Adipocyte (in vitro differentiated cells): ENCODE measurements around the gene PSMD1.
A peak's percentile ranks its signal among the peaks of the same experiment; 100 is the strongest.
"Not testable (repeated sequence)": the region's sequence is repeated elsewhere in the genome, so short reads cannot be mapped to it uniquely, and the experiment has no call there.

ENCODE experiments used
- DNase-seq: peaks from one replicate; pipeline ENCODE4 v3.0.0-alpha.2; 2015; ENCODE audit warnings: low read depth
- H3K27me3 ChIP-seq: replicated peaks from 2 replicates; pipeline ENCODE4 v1.7.0; 2013; ENCODE audit warnings: mild to moderate bottlenecking, low read length, moderate library complexity; ENCODE audit not compliant: control insufficient read depth, insufficient read depth
- H3K36me3 ChIP-seq: 2 replicates; pipeline ENCODE4 v1.7.0; 2013; ENCODE audit warnings: low read length, mild to moderate bottlenecking, moderate library complexity; ENCODE audit not compliant: control insufficient read depth, insufficient read depth, severe bottlenecking
- H3K4me1 ChIP-seq: 2 replicates; pipeline ENCODE4 v1.7.0; 2013; ENCODE audit warnings: mild to moderate bottlenecking, low read length, moderate library complexity; ENCODE audit not compliant: control insufficient read depth, insufficient read depth
- H3K4me3 ChIP-seq: 2 replicates; pipeline ENCODE4 v1.7.0; 2013; ENCODE audit warnings: mild to moderate bottlenecking, low read length, moderate library complexity
- H3K9ac ChIP-seq: 2 replicates; pipeline ENCODE4 v1.7.0; 2013; ENCODE audit warnings: mild to moderate bottlenecking, low read length, moderate library complexity
- H3K9me3 ChIP-seq: 2 replicates; pipeline ENCODE4 v1.7.0; 2013; ENCODE audit warnings: mild to moderate bottlenecking, low read length, moderate library complexity; ENCODE audit not compliant: control insufficient read depth

Gene PSMD1

DNA sequence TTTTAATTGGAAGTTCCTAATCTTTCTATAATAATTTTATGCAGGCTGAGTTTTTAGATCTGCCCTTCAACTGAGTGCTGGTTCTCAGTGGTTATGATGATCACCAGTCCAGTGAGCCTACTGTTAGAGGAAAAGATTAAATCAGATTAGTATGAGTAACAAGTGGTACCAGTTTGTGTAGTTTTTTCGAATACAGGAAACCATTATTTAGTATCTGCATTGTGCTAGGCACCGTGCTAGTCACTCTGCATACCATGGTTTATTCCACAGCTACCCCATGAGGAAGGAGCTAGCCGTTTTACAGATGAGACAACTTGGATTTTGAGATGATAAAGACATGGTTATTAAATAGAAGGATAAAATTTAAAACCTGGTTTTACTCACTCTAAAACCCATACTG lies 6.1 kb downstream of the PSMD1 start:
- Histone ChIP-seq H3K4me3 (no peak overlapping the region), H3K9me3 (no peaks in the 10 kb centered on the region), H3K36me3 (peaks cover 66% of the 10 kb centered on the region), H3K4me1 (peaks cover 31% of the 10 kb centered on the region), H3K27me3 (no peaks in the 10 kb centered on the region), H3K9ac (no peak overlapping the region)
- DNase-seq: no peak

DNA sequence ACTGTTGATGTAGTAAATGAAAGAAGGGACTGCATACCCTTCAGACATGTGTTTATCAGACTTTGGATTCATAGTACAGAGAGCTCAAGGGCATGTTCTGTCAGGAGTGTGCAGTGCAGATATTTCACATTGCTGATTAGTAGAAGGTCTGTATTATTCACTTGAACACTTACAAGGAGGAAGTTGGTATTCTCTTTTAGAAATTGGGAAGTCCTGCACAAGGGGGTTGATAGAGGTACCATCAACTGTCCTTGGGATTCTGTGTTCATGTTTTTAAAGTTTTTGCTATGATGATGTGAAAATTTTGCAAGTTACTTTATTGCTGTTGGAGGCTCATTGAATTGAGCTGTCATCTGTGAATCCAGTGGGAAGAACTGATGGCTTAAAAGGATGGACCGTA lies 6.7 kb downstream of the PSMD1 start:
- peaks cover 28% of the 10 kb centered on the region for H3K4me1 ChIP-seq
- DNase-seq: no peak
- H3K9ac ChIP-seq: no peak overlapping the region
- no peaks in the 10 kb centered on the region for H3K9me3 ChIP-seq
- peaks cover 72% of the 10 kb centered on the region for H3K36me3 ChIP-seq
- H3K27me3 ChIP-seq: no peaks in the 10 kb centered on the region
- no peak overlapping the region for H3K4me3 ChIP-seq

DNA sequence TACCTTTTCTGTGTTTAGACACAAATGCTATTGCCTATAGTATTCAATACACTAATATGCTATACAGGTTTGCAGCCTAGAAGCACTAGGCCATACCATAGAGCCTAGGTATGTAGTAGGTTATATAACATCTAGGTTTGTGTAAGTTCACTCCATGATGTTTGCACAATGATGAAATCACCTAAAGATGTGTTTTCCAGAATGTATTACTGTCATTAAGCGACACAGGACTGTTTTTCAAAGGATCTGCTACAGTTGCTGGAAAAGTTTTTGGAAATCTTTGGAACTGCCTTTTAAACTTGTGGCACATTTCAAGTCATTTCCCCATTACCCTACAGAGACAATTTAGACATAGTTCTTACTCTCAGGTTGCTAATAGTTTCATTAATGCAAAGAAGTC lies 9.3 kb downstream of the PSMD1 start:
- no peak for DNase-seq
- Histone ChIP-seq H3K36me3 (peaks cover 94% of the 10 kb centered on the region), H3K9ac (no peak overlapping the region), H3K27me3 (no peaks in the 10 kb centered on the region), H3K4me3 (no peak overlapping the region), H3K9me3 (no peaks in the 10 kb centered on the region), H3K4me1 (peaks cover 18% of the 10 kb centered on the region)

DNA sequence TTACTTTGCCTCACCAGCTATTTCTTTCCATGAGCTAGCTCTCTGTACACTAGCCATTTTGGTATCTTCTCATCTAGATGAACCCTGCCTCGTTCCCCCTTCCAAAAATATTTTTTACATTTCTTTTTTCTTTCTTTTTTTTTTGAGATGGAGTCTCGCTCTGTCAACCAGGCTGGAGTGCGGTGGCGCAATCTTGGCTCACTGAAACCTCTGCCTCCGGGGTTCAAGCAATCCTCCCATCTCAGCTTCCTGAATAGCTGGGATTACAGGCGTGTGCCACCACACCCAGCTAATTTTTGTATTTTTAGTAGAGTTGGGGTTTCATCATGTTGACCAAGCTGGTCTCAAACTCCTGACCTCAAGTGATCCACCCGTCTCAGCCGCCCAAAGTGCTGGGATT lies 10.9 kb downstream of the PSMD1 start:
- not testable (repeated sequence) for H3K27me3 ChIP-seq, H3K9ac ChIP-seq, H3K9me3 ChIP-seq, DNase-seq, H3K4me3 ChIP-seq
- peaks cover 18% of the 10 kb centered on the region for H3K4me1 ChIP-seq
- peaks cover 97% of the 10 kb centered on the region for H3K36me3 ChIP-seq

DNA sequence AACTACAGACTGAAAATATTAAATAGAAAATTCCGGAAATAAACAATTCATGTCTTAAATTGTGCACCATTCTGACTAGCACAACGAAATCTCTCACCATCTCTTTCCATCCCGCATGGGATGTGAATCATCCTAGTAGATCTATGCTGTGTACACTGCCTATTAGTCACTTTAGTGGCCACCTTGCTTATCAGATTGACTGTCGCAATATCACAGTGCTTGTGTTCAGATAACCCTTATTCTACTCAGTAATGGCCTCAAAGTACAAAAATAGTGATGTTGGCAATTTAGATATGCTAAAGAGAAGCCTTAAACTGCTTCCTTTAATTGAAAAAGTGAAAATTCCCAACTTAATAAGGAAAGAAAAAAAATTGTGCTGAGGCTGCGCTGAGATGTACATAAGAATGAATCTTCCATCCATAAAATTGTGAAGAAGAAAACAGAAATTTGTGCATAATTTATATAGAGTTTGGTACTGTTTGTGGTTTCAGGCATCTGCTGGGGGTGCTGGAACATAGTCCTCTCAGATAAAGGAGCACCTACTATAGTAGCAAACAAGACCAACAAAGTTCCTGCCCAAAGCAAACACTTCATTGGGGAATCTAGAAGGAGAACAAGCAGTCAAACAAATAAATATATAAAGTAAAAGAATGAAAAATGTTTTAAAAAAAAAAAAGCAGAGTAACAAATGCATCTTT lies 12.0 kb downstream of the PSMD1 start:
- H3K4me3 ChIP-seq: no peak overlapping the region
- DNase-seq: peak; percentile 4
- H3K27me3 ChIP-seq: no peaks in the 10 kb centered on the region

DNA sequence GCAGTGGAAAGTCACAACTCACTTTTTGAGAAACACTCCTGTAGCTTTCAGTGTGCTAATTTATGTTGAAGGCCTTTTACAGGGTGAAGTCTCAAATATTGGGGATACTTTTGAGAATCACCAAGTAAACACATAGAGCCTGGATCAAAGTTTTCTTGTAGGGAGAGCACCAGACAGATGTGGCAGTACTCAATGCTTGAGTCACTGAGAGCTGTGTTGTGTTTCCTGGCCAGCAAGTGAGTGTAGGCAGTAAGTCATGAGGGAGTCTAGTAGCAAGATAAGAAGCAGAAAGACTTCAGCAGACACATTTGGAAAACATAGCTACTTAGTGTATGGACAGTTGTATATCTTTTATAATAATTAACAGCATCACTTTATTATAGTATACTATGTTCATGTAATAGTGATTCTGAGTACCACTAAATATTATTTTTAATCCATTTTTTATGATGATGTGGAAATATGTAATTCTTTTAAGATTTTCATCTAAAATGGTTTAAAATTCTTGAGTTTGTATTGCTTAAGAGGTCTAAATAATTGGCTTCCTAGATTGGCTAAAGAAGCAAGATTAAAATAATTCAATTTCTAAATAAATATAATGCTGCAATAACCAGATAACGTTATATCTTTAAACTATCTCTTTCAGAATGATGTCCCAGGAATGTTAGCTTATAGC lies 12.8 kb downstream of the PSMD1 start:
- Histone ChIP-seq H3K27me3 (no peaks in the 10 kb centered on the region), H3K4me1 (peaks cover 18% of the 10 kb centered on the region), H3K9me3 (no peaks in the 10 kb centered on the region), H3K4me3 (no peak overlapping the region), H3K9ac (no peak overlapping the region), H3K36me3 (peaks cover 95% of the 10 kb centered on the region)
- DNase-seq: peak; percentile 16

More for the DNA sequence above, 12.0 kb downstream of the PSMD1 start:
- H3K4me1 ChIP-seq: peaks cover 18% of the 10 kb centered on the region
- no peaks in the 10 kb centered on the region for H3K9me3 ChIP-seq
- peaks cover 97% of the 10 kb centered on the region for H3K36me3 ChIP-seq
- H3K9ac ChIP-seq: no peak overlapping the region

DNA sequence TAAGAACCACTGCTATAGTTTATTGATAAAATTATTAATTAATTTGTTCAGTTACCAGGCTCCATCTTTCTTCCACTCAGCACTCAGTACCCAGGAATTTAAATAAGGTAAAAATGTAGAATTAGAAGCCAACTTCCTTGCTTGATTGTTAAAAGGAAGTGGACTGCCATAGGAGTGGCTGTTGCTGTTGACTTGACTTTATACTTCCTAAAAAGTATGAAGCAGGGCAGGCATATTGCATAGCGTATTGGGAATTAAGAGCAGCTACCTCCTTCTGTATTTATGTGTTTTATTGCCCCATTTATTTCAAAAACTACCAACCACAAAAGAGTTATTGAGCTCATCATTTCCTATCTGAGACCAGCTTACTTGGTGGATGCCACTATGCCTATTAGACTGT lies 27.9 kb downstream of the PSMD1 start:
- Histone ChIP-seq H3K9ac (no peak overlapping the region), H3K27me3 (no peaks in the 10 kb centered on the region), H3K4me3 (no peak overlapping the region), H3K4me1 (no peaks in the 10 kb centered on the region), H3K9me3 (no peaks in the 10 kb centered on the region), H3K36me3 (peaks cover 98% of the 10 kb centered on the region)
- no peak for DNase-seq

DNA sequence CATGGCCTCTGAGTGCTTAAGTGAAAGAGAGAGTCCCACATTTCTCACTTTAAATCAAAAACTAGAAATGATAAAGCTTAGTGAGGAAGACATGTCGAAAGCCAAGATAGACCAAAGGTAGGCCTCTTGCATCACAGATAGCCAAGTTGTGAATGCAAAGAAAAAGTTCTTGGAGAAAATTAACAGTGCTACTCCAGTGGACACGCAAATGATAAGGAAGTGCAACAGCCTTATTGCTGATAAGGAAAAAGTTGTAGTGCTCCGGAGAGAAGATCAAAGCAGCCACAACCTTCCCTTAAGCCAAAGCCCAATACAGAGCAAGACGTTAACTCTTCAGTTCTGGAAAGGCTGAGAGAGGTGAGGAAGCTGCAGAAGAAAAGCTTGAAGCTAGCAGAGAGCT lies 32.1 kb downstream of the PSMD1 start:
- Histone ChIP-seq H3K9me3 (no peaks in the 10 kb centered on the region), H3K4me3 (no peak overlapping the region), H3K36me3 (peaks cover 96% of the 10 kb centered on the region), H3K4me1 (no peaks in the 10 kb centered on the region), H3K9ac (no peak overlapping the region), H3K27me3 (no peaks in the 10 kb centered on the region)
- no peak for DNase-seq

DNA sequence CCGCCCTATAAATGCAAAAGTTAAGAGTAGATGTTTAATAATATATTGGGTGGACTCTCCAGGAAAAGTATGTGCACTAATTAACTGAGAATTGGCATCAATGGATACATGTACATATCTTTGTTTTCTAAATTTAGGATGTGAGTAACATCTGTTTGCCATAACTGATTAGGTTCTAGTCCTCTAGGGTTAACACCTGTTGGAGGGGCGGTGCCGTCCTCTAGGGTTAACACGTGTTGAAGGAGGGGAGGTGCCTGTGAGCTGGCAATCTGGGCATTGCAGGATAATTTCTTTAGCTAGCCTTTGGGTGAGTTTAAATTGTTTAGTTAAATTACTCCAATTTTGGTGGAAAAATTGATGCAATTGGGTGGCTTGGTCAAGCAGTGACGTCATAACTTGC lies 37.3 kb downstream of the PSMD1 start:
- no peak overlapping the region for H3K4me3 ChIP-seq
- H3K36me3 ChIP-seq: peaks cover 83% of the 10 kb centered on the region
- DNase-seq: no peak
- H3K9ac ChIP-seq: no peak overlapping the region
- H3K9me3 ChIP-seq: no peaks in the 10 kb centered on the region
- no peaks in the 10 kb centered on the region for H3K27me3 ChIP-seq
- no peaks in the 10 kb centered on the region for H3K4me1 ChIP-seq

DNA sequence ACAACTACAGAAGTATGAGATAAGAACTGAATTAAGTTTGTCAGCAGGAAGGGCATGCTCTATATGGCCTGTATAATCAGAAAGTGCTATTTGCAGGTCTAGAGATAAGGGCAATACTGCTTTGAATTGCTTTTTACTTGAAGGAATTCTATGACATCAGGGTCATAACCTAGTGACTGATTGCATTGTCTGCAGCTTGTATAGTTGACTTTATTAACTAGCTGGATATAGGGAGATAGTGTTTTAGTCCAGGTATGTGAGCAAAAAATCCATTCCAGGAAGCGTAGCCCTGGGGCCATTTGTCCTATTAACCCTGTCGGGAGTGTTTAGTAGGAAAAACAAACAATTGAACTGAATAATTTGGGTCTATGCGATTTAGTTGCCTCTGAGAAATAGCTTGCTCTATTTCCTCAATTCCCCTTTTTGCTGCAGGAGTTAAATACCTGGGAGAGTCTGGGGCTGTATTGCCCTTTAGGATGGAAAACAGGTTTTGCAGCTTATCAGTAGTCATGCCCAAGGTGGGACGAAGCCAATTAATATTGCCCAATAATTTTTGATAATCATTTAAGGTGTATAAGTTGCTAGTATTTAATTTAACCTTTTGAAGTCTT lies 38.2 kb downstream of the PSMD1 start:
- no peak for DNase-seq
- H3K9me3 ChIP-seq: no peaks in the 10 kb centered on the region
- no peak overlapping the region for H3K4me3 ChIP-seq
- no peak overlapping the region for H3K9ac ChIP-seq
- H3K27me3 ChIP-seq: no peaks in the 10 kb centered on the region
- no peaks in the 10 kb centered on the region for H3K4me1 ChIP-seq
- peaks cover 83% of the 10 kb centered on the region for H3K36me3 ChIP-seq

DNA sequence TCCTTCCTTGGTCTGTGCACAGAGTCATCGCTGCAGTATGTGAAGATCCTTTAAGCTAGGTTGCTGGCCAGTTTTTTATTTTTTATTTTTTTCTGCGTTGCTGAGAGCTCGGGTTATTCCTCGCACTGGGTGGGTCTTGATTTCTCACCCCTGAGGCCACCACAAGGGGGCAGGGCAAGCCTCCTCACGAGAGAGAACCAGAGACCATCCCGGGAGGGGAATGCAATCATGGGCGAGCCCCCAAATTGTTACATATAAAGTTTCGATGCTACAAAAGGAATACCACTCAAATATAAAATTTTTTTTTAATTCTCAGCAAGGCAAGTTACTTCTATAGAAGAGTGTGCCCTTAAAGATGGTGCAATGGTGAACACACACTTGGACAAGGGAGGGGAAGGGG lies 43.3 kb downstream of the PSMD1 start:
- peaks cover 70% of the 10 kb centered on the region for H3K36me3 ChIP-seq
- H3K9me3 ChIP-seq: no peaks in the 10 kb centered on the region
- no peak overlapping the region for H3K9ac ChIP-seq
- DNase-seq: no peak
- no peaks in the 10 kb centered on the region for H3K27me3 ChIP-seq
- peaks cover 30% of the 10 kb centered on the region for H3K4me1 ChIP-seq
- H3K4me3 ChIP-seq: no peak overlapping the region
